ENCODE results near the gene DOCK6.

DNA sequence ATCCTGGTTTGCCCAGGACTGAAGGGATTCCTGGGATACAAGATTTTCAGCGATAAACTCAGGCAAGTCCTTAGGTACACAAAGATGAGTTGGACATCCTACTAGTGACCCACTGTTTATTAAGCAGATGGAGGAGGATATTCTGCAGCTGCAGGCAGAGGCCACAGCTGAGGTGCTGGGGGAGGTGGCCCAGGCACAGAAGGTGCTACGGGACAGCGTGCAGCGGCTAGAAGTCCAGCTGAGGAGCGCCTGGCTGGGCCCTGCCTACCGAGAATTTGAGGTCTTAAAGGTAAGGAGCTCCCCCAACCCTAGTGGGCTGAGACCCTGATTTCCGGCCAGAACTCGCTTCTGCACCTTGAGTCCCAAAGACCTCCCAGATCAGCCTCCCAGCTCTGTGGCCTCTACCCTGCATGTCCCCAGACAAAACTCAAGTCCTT lies 22.3 kb downstream of the DOCK6 start:
- TF ChIP-seq, protein P1, sequence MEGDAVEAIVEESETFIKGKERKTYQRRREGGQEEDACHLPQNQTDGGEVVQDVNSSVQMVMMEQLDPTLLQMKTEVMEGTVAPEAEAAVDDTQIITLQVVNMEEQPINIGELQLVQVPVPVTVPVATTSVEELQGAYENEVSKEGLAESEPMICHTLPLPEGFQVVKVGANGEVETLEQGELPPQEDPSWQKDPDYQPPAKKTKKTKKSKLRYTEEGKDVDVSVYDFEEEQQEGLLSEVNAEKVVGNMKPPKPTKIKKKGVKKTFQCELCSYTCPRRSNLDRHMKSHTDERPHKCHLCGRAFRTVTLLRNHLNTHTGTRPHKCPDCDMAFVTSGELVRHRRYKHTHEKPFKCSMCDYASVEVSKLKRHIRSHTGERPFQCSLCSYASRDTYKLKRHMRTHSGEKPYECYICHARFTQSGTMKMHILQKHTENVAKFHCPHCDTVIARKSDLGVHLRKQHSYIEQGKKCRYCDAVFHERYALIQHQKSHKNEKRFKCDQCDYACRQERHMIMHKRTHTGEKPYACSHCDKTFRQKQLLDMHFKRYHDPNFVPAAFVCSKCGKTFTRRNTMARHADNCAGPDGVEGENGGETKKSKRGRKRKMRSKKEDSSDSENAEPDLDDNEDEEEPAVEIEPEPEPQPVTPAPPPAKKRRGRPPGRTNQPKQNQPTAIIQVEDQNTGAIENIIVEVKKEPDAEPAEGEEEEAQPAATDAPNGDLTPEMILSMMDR (IDR thresholded peaks at IDR 0.05; ENCODE audit: poor library complexity, severe bottlenecking) = no peak
- TF ChIP-seq EP300 (conservative IDR thresholded peaks at IDR 0.05; ENCODE audit: poor library complexity, severe bottlenecking) = no peak
- TF ChIP-seq EZH2 (IDR thresholded peaks at IDR 0.05; ENCODE audit: borderline replicate concordance, insufficient read depth, low read length, poor library complexity, severe bottlenecking) = no peak
- no peak for TF ChIP-seq MXI1 (conservative IDR thresholded peaks at IDR 0.05; ENCODE audit: poor library complexity, severe bottlenecking)
- TF ChIP-seq RAD21 (conservative IDR thresholded peaks at IDR 0.05) = no peak
- TF ChIP-seq POLR2AphosphoS5 (IDR thresholded peaks at IDR 0.05) = no peak
- no peak for TF ChIP-seq TAF1 (IDR thresholded peaks at IDR 0.05; ENCODE audit: low read depth)
- TF ChIP-seq SMC3 (conservative IDR thresholded peaks at IDR 0.05; ENCODE audit: poor library complexity) = no peak
- TF ChIP-seq, protein P2, sequence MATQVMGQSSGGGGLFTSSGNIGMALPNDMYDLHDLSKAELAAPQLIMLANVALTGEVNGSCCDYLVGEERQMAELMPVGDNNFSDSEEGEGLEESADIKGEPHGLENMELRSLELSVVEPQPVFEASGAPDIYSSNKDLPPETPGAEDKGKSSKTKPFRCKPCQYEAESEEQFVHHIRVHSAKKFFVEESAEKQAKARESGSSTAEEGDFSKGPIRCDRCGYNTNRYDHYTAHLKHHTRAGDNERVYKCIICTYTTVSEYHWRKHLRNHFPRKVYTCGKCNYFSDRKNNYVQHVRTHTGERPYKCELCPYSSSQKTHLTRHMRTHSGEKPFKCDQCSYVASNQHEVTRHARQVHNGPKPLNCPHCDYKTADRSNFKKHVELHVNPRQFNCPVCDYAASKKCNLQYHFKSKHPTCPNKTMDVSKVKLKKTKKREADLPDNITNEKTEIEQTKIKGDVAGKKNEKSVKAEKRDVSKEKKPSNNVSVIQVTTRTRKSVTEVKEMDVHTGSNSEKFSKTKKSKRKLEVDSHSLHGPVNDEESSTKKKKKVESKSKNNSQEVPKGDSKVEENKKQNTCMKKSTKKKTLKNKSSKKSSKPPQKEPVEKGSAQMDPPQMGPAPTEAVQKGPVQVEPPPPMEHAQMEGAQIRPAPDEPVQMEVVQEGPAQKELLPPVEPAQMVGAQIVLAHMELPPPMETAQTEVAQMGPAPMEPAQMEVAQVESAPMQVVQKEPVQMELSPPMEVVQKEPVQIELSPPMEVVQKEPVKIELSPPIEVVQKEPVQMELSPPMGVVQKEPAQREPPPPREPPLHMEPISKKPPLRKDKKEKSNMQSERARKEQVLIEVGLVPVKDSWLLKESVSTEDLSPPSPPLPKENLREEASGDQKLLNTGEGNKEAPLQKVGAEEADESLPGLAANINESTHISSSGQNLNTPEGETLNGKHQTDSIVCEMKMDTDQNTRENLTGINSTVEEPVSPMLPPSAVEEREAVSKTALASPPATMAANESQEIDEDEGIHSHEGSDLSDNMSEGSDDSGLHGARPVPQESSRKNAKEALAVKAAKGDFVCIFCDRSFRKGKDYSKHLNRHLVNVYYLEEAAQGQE (IDR thresholded peaks at IDR 0.05; ENCODE audit: borderline replicate concordance) = no peak

All from neural cell (in vitro differentiated cells).